GM18517 (cell line): ENCODE data around the gene SPOCD1.

Experiments used
- ATAC-seq: cut with Tn5 transposase; IDR thresholded peaks from one replicate; pipeline ENCODE4 v1.9.1; 2021; ENCODE audit warnings: mild to moderate bottlenecking, moderate library complexity; ENCODE audit not compliant: unreplicated experiment

SPOCD1 gene

GRCh38 chr1:31788138-31788824 is 27.5 kb downstream of the SPOCD1 start:
- ATAC-seq = peak; percentile 59

GRCh38 chr1:31787786-31788137 is 28.1 kb downstream of the SPOCD1 start:
- ATAC-seq = no peak

- ATAC-seq = no peak
Measured at GRCh38 chr1:31787261-31787660, 28.6 kb downstream of the SPOCD1 start.

GRCh38 chr1:31786366-31787060 is 29.3 kb downstream of the SPOCD1 start:
- no peak for ATAC-seq

- ATAC-seq = no peak
Measured at GRCh38 chr1:31785947-31786290, 29.9 kb downstream of the SPOCD1 start.

- ATAC-seq = no peak
Measured at GRCh38 chr1:31785020-31785946, 30.5 kb downstream of the SPOCD1 start.

- no peak for ATAC-seq
Measured at GRCh38 chr1:31784356-31785019, 31.3 kb downstream of the SPOCD1 start.

- no peak for ATAC-seq
Measured at GRCh38 chr1:31783846-31784245, 32.0 kb downstream of the SPOCD1 start.

- ATAC-seq = no peak
Measured at GRCh38 chr1:31782421-31783410, 33.1 kb downstream of the SPOCD1 start.

GRCh38 chr1:31781756-31782371 is 34.0 kb downstream of the SPOCD1 start:
- ATAC-seq = no peak

GRCh38 chr1:31781138-31781755 is 34.6 kb downstream of the SPOCD1 start:
- no peak for ATAC-seq

- ATAC-seq = no peak
Measured at GRCh38 chr1:31780632-31781031, 35.2 kb downstream of the SPOCD1 start.

- no peak for ATAC-seq
Measured at GRCh38 chr1:31779687-31780086, 36.1 kb downstream of the SPOCD1 start.

- no peak for ATAC-seq
Measured at GRCh38 chr1:31778763-31779488, 36.9 kb downstream of the SPOCD1 start.

- ATAC-seq = no peak
Measured at GRCh38 chr1:31776516-31776915, 39.3 kb downstream of the SPOCD1 start.

- no peak for ATAC-seq
Measured at GRCh38 chr1:31776032-31776431, 39.8 kb downstream of the SPOCD1 start.

GRCh38 chr1:31775210-31775999 is 40.4 kb downstream of the SPOCD1 start:
- no peak for ATAC-seq

- ATAC-seq = no peak
Measured at GRCh38 chr1:31774495-31774894, 41.3 kb downstream of the SPOCD1 start.
